Measurements from ENCODE around the gene NLGN1. TPM values are rescaled to one million over a fixed set of nuclear protein-coding genes. Genes with fewer than 3 reads are reported as not detected.
A peak's percentile ranks its signal among the peaks of the same experiment; 100 is the strongest.

The NLGN1 gene
- total RNA-seq, 1 experiment from 2014 or later: 5.2 TPM

- no peak for DNase-seq
- no peaks in the 10 kb centered on the region for H3K27me3 Mint-ChIP-seq (ENCODE audit: low read depth)
- Histone ChIP-seq H3K79me1 (ENCODE audit: insufficient read depth, low read depth, low read length, poor library complexity, severe bottlenecking) (no peaks in the 10 kb centered on the region), H3K4me1 (ENCODE audit: insufficient read depth, low read length) (no peaks in the 10 kb centered on the region), H3T11ph (ENCODE audit: low read length) (peak overlapping the region; percentile 36), H3K23me2 (ENCODE audit: insufficient read length, low read depth, low read length, poor library complexity, severe bottlenecking) (no peaks in the 10 kb centered on the region), H3K18ac (ENCODE audit: insufficient read length, low read depth, low read length) (no peak overlapping the region), H4K91ac (ENCODE audit: insufficient read length, low read depth, low read length) (no peak overlapping the region), H3K27ac (ENCODE audit: insufficient read length, low read depth, low read length) (no peak overlapping the region), H4K5ac (ENCODE audit: insufficient read length, low read depth, low read length) (no peak overlapping the region), H3K9me3 (ENCODE audit: control insufficient read depth, low read depth, low read length) (no peaks in the 10 kb centered on the region), H3K4me2 (ENCODE audit: insufficient read depth, insufficient read length, low read length) (no peak overlapping the region), H3K79me2 (ENCODE audit: insufficient read depth, low read length) (no peaks in the 10 kb centered on the region), H4K8ac (replicated peaks; ENCODE audit: insufficient read length, low read depth, low read length) (no peak overlapping the region), H3K27me3 (ENCODE audit: insufficient read depth, low read length) (no peaks in the 10 kb centered on the region), H3K9ac (ENCODE audit: extremely low read depth, insufficient read length, low read length) (no peak overlapping the region), H3K14ac (ENCODE audit: insufficient read depth, low read length) (no peak overlapping the region), H4K20me1 (ENCODE audit: control insufficient read depth, insufficient read depth, insufficient read length) (no peaks in the 10 kb centered on the region), H2BK15ac (ENCODE audit: low read depth, low read length) (no peak overlapping the region), H3K4ac (ENCODE audit: low read depth, low read length) (no peak overlapping the region), H2BK20ac (ENCODE audit: low read depth, low read length, poor library complexity, severe bottlenecking) (no peak overlapping the region), H3K23ac (ENCODE audit: insufficient read length, low read depth, low read length) (no peak overlapping the region), H3K56ac (ENCODE audit: insufficient read length, low read depth, low read length) (no peak overlapping the region), H2BK120ac (ENCODE audit: low read depth, low read length, poor library complexity, severe bottlenecking) (no peak overlapping the region), H2AK5ac (ENCODE audit: insufficient read length, low read length) (no peak overlapping the region), H2AFZ (ENCODE audit: low read length) (no peak overlapping the region), H2BK5ac (ENCODE audit: insufficient read length, low read length) (no peak overlapping the region), H2BK12ac (ENCODE audit: insufficient read length, low read depth, low read length) (no peak overlapping the region)
- no peaks in the 10 kb centered on the region for H3K9me3 Mint-ChIP-seq
- no peaks in the 10 kb centered on the region for H3K36me3 Mint-ChIP-seq (ENCODE audit: insufficient read depth in 1 of 3, low read depth in 3 of 3)
- no peak for TF ChIP-seq CTCF (conservative IDR thresholded peaks at IDR 0.05)
- H3K4me3 Mint-ChIP-seq: no peak overlapping the region
- H3K27ac Mint-ChIP-seq: no peak overlapping the region
- H3K4me1 Mint-ChIP-seq: peaks cover 3% of the 10 kb centered on the region in 2 experiments; a peak in 1 of 4 replicates
These were observed 500.1 kb downstream of the NLGN1 start for GRCh38 chr3:173897631-173898030.

Measured in H9 (cell line).